Activated T-cell treated with anti-CD3 and anti-CD28 coated beads, Interleukin-2, amount 50 U/mL, for 1 hour (primary cell): ENCODE results near the gene TPSD1.
A peak's percentile ranks its signal among the peaks of the same experiment; 100 is the strongest.
"Not testable (repeated sequence)": the region's sequence is repeated elsewhere in the genome, so short reads cannot be mapped to it uniquely, and the experiment has no call there.

Experiments used
- DNase-seq: peaks from one replicate; pipeline ENCODE4 v3.0.0-alpha.2; 2020

The TPSD1 gene

DNA sequence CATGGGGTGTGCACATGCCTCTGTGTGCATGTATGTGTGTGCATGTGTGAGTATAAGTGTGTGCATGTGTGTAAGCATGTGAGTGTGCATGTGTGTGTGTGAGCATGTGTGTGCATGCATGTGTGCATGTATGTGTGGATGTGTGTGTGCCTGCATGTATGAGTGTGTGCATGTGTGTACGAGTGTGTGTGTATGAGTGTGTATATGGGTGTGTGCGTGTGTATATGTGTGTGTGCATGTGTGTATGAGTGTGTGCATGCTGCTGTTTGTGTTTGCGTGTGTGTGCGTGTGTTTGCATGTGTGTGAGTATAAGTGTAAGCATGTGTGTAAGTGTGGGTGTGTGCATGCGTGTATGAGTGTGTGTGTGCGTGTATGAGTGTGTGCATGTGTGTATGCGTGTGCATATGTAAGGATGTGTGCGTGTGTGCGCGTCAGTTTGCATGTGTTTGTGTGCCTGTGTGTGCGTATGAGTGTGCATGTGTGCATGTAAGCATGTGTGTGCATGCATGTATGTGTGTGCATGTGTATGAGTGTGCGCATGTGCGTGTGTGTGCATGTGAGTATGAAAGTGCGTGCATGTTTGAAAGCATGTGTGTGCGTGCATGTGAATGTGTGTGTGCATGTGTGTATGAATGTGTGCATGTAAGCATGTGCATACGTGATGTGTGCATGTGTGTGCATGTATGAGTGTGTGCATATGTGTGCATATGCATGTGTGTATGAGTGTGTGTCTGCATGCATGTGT lies 8.6 kb downstream of the TPSD1 start:
- DNase-seq: no peak

DNA sequence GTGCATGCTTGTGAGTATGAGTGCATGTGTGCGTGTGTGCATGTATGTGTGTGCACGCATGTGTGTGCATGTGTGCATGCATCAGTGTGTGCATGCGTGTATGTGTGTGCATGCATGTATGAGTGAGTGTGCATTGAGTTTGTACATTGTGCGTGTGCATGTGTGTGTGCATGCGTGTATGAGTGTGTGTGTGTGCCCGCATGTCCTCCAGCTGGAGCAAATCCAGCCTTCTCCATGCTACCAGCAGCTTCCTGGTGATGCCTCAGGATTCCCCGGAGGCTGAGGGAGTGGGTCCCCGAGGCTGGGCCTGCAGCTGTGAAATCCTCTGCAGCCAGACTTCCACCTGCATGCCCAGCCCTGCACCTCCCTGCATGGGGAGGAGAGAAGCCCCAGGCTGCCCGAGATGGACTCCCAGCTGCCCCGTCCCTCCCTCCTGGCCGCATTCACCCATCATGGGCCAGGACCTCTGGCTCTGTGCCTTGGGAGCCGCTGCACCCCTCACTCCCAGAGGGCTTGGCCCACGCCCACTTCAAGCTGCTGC lies 9.3 kb downstream of the TPSD1 start:
- no peak for DNase-seq

DNA sequence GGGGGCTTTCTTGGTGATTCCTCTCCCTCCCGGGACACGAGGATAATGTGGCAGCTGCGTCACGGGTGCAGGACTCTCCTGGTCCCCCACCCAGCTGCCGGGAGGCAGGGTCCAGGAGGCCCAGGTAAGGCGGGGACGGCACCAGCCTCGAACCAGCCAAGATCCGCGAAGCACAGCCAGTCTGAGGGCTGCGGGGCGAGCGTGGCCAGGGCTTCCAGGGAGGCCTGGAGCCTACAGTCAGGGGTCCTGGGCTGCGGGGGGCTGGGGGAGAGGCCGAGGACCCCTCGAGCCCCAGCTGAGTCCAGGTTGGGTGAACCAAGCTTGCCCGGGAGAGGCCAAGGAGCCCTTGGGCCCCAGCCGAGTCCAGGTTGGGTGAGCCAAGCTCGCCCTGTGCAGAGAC lies 10.0 kb downstream of the TPSD1 start:
- no peak for DNase-seq

DNA sequence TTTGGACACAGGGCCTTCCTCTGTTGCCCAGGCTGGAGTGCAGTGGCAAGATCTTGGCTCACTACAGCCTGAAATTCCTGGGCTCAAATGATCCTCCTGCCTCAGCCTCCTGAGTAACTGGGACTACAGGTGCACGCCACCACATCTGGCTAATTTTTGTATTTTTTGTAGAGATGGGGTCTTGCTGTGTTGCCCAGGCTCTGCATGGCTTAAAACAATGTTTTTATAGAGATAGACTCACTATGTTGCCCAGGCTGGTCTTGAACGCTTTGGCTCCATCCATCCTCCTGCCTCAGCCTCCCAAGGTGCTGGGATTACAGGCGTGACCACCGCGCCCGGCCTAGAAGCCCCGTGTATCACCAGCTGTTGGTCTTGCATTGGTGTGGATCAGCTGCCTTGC lies 13.5 kb downstream of the TPSD1 start:
- not testable (repeated sequence) for DNase-seq

DNA sequence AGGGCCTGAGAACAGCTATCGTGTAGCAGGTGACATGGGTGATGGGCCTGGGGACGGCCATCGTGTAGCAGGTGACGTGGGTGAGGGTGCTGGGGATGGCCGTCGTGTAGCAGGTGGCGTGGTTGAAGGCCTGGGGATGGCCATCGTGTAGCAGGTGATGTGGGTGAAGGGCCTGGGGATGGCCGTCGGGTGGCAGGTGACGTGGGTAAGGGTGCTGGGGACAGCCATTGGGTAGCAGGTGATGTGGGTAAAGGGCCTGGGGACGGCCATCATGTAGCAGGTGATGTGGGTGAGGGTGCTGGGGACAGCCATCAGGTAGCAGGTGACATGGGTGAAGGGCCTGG lies 15.5 kb downstream of the TPSD1 start:
- no peak for DNase-seq

DNA sequence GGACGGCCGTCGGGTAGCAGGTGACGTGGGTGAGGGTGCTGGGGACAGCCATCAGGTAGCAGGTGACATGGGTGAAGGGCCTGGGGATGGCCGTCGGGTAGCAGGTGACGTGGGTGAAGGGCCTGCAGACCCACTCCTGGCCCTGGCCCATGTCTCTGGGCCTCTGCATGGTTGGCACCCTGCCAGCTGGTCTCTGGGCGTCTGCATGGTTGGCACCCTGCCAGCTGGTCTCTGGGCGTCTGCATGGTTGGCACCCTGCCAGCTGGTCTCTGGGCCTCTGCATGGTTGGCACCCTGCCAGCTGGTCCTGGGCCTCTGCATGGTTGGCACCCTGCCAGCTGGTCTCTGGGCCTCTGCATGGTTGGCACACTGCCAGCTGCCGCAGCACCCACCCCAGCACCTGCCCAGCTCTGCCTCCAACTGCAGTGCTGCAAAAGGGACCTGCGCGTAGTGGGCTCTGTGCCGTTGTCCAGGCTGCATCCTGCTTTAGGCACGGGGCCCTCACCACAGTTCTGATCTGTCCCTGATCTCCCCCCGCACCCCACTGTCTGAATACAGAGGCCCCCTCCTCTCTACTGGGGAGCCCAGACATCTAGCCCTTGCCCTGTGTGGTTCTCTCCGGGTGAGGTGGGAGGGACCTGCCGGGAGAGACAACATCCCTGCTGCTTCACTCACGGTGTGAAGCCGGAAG lies 16.0 kb downstream of the TPSD1 start:
- peak; percentile 27 for DNase-seq

DNA sequence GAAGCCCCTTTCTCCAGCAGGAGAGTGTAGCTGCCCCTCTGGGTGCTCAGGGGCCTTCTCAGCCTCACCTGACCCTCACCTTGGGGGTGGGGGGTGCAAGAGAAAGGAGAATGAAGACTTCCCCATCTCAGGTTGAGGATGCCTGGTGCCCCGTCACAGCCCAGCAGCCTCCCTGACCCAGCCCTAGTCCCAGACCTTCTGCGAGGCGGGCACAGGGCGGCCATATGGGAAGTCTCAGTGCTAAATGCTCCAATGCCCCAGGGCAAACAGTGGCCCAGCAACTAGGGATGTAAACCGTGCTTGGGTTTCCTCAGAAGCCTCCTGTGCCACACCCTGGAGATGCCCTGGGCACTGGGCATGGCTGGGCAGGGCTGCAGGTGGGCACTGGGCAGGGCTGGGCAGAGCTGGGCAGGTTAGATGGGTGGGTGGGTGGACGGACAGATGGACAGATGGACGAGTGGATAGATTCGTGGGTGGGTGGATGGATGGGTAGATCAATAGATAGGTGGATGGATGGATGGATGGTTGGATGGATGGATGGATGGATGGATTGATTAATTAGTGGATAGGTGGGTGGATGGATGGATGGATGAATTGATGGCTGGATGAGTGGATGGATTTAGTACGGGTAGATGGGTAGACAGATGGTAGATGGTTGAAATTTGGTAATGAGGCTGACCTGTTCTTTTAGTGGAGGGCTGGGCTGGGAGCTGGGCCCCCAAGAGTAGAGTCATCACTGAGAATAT lies 16.8 kb downstream of the TPSD1 start:
- no peak for DNase-seq

DNA sequence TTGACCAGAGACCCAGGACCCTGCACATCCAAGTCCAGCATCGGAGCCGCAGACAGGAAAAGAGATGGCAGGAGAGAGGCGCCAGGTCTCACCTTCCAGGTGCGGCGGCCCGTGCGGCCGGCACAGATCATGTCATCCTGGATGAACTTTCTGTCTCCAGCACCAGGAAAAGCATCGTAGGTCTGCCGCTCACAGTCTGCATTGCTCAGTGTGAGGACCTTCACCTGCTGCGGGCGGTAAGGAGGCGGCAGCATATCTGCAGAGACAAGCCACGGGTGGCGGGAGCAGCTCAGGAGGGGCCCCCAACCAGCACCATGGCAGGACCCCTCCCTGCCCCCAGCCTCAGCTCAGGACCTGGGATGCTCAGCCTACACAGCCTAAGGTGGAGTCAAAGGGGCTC lies 17.9 kb downstream of the TPSD1 start:
- no peak for DNase-seq

DNA sequence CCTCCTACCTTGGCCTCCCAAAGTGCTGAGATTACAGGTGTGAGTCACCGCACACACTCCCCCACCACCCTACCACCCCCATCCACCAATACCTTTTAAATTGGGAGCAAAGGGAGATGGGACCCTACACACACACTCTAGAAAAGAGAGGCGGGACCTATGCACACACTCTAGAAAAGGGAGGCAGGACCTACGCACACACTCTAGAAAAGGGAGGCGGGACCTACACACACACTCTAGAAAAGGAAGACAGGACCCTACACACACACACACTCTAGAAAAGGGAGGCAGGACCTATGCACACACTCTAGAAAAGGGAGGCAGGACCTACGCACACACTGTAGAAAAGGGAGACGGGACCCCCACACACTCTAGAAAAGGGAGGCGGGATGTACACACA lies 18.9 kb downstream of the TPSD1 start:
- DNase-seq: no peak

DNA sequence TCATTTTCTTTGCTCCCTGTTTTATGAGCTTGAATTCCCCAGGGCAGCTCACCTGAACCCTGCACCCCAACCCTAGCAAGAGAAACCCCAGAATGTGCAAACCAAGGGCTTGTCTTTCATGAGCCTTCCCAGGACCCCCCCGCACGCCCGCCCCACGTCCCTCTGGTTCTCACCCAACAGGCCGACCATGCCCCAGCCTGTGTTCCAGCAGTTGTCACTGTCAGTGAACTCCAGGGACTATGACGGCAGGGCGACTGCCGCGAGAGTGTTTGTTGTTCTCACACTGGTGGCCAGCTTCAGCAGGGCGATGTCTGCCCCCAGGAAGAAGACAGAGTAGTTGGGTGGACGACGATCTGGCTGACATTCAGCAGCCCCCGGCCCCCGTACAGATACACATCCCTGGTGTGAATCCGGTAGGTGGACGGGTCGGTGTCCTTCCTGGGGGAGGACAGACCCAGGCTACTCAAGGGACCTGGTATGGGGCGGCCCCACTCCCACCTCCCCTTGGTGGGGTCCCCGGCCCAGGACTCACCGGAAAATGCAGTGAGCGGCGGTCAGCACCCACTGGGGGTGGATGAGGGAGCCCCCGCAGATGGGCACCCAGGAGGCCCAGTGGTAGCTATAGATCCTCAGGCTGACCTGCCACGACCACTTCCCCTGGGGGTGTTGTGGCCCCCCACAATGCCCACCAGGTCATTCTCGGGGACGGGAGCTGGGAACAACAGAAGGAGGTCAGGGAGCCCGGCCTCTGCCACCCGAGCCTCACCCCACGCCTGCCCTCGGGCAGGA lies 20.1 kb downstream of the TPSD1 start:
- no peak for DNase-seq

DNA sequence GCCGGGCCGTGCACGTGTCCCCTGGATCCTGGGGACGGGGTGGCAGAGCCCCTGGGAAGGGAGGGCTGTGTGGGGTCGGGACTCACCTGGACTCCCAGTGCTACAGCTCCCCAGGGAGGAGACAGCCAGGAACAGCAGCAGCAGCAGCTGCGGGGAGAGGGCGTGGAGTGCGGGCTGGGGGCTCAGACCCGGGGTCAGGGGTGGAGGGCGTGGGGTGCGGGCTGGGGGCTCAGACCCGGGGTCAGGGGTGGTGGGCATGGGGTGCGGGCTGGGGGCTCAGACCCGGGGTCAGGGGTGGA lies 20.7 kb downstream of the TPSD1 start:
- DNase-seq: no peak

DNA sequence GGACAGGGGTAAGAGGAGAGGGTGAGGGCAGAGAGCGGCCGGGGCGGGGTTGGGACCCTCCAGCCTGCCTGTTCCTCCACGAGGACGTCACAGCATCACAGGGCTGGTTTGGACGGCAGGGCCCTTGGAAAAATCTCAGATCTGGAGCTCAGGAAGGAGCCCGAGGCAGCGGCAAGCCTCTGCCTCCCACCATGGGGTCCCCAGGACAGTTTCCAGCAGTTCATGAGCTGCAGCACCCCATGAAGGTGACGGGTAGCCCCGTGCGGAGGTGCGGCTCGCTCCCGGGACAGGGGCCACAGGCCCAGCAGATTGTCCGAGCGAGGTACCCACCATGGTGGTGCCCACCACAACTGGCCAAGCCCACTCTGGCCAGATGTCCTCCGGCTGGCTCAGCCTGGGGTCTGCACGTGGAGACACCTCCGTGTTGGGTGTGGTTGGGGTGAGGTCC lies 21.3 kb downstream of the TPSD1 start:
- no peak for DNase-seq

DNA sequence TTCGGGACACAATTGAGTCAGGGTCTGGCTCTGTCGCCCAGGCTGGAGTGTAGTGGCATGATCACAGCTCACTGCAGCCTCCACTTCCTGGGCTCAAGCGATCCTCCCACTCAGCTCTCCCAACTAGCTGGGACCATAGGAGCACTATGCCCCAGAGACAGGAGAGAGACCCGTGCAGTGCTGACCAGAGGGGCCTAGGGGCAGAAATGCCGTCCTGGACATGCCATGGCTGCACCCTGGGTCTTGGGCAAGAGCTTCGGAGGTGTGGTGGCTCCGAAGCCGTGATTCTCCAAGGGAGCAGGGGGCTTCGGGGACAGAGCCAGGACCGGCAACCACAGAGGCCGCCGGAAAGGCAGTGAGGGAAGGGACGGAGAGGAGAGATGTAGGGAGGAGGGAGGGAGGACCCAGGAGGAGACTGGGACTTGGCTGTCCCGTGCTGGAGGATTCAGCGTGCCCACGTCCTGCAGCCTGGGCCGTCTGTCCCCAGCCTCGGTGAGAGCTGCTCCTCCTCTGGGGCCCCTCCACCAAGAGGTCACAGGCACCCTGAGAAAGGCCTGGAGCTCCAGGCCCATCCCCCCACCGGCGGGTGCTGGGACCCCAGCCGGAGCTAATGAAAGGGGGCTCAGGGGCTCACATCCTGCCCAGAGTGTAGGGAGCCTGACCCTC lies 21.9 kb downstream of the TPSD1 start:
- DNase-seq: no peak

DNA sequence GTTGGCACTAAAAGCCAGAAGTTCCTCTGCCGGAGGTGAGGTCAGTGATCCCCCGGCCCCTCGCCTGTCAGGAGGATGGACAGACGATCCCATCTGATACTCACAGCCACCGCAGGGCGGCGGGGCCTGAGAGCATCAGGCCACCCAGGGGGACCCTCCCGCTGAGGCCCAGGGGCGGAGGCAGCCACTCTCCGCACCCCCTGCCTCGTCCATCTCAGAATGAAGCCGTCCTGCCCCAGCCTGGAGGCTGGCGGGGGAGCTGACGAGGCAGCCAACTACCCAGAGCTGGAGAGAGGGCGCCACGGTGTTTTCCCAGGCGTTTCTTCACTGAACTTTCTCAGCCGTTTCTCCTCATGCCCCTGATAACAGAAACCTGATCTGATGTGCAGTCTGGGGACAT lies 22.6 kb downstream of the TPSD1 start:
- no peak for DNase-seq

DNA sequence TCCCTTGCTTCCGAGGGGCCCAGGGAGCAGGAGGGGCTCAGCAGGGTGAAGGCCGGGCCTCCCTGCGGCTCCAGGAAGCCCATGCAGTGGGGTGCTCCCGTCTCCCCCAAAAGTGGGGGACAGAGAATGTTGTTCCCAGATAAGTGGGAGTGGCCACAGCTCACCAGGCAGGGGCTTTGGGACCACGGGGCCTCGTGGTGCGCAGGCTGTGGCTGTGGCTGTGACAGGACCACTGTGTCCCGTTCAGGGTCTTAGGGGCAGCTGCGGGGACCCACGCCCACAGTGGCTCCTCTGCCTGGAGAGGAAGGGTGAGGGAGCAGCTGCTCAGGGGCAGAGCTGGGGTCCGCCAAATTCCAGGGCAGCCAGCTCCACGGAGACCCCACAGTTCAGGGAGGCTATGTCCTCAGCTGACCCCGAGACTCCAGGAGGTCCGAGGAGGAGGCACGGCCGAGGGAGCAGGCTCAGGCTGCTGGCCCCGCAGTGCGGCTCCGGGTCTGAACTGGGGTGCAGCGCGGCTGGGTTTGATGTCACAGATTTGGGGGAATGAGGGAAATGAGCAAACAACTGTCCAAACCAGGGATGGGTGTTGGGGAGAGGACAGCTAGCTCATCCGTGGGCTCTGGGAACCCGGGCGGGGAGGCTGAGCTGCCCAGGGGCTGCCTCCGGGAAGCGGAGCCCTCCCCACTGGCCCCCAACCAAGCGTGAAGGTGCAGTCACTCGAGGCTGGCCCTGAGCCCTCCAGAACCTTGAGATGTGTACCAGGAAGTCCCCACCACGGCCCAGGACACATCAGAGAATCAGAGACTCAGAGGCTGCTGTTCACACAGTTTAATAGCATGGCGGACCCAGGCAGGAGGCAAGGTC lies 23.4 kb downstream of the TPSD1 start:
- no peak for DNase-seq

DNA sequence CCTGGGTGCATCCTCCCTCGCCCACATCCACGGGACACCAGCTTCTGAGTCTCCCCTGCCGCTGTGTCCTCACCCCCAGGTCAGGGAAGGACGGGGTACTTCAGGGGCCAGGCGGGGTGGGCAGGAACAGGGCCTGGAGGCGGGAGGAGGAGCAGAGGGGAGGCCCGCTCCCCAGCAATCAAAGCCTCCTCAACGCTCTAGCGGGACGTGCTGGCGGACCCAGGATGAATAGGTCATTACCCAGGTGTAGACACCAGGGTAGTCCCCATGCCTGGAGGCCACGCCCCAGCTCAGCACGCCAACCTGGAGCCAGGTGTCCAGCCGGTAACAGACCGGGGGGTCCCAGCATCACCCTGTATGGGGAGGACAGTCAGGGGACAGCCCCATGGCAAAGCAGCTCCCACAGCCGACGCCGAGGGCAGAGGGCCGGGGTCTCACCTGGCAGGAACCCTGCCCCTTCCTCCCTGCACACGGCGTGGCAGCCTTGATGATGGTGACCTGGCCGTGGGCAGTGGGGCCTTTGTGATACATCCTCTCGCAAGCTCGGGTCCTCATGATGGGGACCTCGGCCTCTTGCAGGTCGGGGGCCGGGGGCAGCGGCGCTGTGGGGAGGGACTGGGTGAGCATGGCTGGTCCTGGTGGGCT lies 24.2 kb downstream of the TPSD1 start:
- DNase-seq: no peak

DNA sequence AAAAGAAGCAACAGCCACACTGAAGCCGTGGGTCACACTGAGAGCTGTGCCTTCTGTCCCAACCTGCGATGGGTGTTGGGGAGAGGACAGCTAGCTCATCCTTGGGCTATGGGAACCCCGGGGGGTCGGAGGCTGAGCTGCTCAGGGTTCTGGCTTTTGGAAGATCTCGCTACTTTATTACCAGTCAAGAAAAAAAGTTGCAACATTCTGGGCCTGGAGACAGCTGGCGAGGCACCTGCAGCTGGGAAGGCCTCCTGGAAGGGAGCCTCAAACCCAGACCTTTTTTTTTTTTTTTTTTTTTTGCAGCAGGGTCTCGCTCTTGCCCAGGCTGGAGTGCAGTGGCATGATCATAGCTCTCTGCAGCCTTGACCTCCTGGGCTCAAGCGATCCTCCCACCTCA lies 24.9 kb downstream of the TPSD1 start:
- DNase-seq: no peak

DNA sequence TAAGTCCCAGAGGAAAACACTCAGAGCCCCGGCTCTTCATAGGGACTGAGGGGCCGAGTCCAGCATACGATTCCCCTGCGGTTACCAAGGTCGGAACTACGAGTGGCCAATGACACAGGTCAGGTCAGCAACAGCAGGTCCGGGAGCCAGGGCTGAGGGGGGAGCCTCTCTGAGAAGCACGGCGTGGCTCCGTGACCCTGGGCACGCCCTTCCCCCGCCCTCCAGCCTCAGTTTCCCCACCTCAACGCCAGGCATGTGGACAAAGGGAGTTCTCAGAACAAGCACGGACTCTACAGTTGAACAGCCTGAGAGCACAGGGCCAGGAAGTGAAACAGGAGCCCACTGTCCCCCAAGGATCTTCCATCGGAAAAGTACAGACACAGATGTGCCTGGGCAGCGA lies 25.6 kb downstream of the TPSD1 start:
- DNase-seq: no peak

DNA sequence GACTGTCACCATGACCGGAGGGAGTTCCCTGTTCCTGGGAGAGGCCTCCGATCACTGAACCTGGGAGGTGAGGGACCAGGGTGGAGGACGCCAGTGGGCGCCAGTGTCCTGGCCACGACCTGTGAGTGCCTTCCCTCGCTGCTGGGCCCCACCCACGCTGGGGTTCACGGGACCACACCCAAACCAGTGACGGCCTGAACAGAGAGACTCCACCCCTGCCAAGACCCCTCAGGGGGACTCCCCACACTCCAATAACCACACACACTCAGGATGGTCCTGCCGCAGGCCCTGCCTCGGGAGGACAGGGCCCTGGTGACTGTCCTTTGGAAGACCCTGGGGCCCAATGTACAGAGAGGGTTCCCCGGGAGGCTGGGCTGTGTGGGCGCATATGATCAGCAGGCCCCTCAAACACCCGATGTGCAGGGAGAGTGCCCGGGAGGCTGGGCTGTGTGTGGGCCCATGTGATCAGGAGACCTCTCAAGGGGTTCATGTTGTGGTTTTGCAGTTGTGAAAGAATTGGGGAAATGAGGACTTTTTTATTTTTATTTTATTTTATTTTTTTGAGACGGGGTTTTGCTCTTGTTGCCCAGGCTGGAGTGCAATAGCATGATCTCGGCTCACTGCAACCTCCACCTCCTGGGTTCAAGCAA lies 26.6 kb downstream of the TPSD1 start:
- DNase-seq: no peak

DNA sequence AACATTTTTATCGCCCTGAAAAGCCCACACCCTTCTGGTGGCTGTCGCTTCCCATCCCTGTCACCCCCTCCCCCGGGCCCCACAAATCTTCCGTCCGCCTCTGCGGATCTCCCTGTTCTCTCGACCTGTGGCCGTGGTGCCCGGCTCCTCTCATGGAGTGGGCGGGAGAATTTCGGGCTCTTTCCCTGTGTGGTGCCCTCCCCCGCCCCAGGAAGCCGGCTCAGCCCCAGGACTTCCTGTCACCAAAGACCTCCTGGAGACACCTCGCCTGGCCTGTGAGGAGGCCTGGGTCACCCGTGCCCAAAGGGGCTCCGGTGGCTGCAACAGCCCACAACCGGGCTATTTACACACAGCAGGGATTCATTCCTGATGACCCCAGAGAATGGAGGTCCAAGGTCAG lies 27.4 kb downstream of the TPSD1 start:
- DNase-seq: no peak
